ENCODE measurements around the gene CCDC185.

GRCh38 chr1:223353939-223354338 lies 39.3 kb upstream of the CCDC185 start:
- TF ChIP-seq CTCF (IDR thresholded peaks at IDR 0.05) (no peak), EP300 (IDR thresholded peaks at IDR 0.05) (no peak), POLR2A (IDR thresholded peaks at IDR 0.05) (no peak)

Measured in stomach (tissue), 4 donors.